ENCODE results near the gene ATXN7. TPM values are rescaled to one million over a fixed set of nuclear protein-coding genes. Genes with fewer than 3 reads are reported as not detected.

ATXN7 gene
- total and polyA plus RNA-seq, 2 experiments from 2014 or later = 3.0 to 14.4 TPM

GRCh38 chr3:64011685-64012084, 148.0 kb downstream of the ATXN7 start:
- H3K79me2 ChIP-seq = peaks cover 28% of the 10 kb centered on the region
- 84% methylated on average over 5 of the region's 5 CpGs for WGBS (ENCODE audit: low lambda C conversion rate, missing lambda C conversion rate)
- TF ChIP-seq EZH2phosphoT487 (IDR thresholded peaks at IDR 0.05; ENCODE audit: low read depth, severe bottlenecking, unreplicated experiment) = no peak
- no peak for TF ChIP-seq EZH2 (IDR thresholded peaks at IDR 0.05; ENCODE audit: borderline replicate concordance)
- TF ChIP-seq CTCF (IDR thresholded peaks at IDR 0.05; ENCODE audit: poor library complexity) = no peak
- H3K9me3 ChIP-seq (ENCODE audit: low read depth) = no peaks in the 10 kb centered on the region
- H3K4me2 ChIP-seq = no peak overlapping the region
- H2AFZ ChIP-seq = no peak overlapping the region
- peak; percentile 29 for DNase-seq (ENCODE audit: low spot score)
- H3K27ac ChIP-seq = no peak overlapping the region
- H3K27me3 ChIP-seq = no peaks in the 10 kb centered on the region
- no peak overlapping the region for H3K4me3 ChIP-seq
- no peaks in the 10 kb centered on the region for H3K4me1 ChIP-seq (ENCODE audit: insufficient read depth)
- no peaks in the 10 kb centered on the region for H4K20me1 ChIP-seq (ENCODE audit: insufficient read depth, poor library complexity, severe bottlenecking)
- no peaks in the 10 kb centered on the region for H3K36me3 ChIP-seq (replicated peaks; ENCODE audit: insufficient read depth, low read depth)
- H3K9me2 ChIP-seq (replicated peaks; ENCODE audit: insufficient read depth) = no peaks in the 10 kb centered on the region

- no peak overlapping the region for H3K4me3 ChIP-seq
- H3K79me2 ChIP-seq = peaks cover 48% of the 10 kb centered on the region
- H3K27me3 ChIP-seq = no peaks in the 10 kb centered on the region
- peaks cover 7% of the 10 kb centered on the region for H3K4me1 ChIP-seq (ENCODE audit: insufficient read depth)
- no peak overlapping the region for H2AFZ ChIP-seq
- no peaks in the 10 kb centered on the region for H3K9me2 ChIP-seq (replicated peaks; ENCODE audit: insufficient read depth)
- WGBS (ENCODE audit: low lambda C conversion rate, missing lambda C conversion rate) = 89% methylated on average over 3 of the region's 3 CpGs
- no peaks in the 10 kb centered on the region for H3K9me3 ChIP-seq (ENCODE audit: low read depth)
- no peak overlapping the region for H3K4me2 ChIP-seq
- TF ChIP-seq EZH2phosphoT487 (IDR thresholded peaks at IDR 0.05; ENCODE audit: low read depth, severe bottlenecking, unreplicated experiment) (no peak), EZH2 (IDR thresholded peaks at IDR 0.05; ENCODE audit: borderline replicate concordance) (no peak), CTCF (IDR thresholded peaks at IDR 0.05; ENCODE audit: poor library complexity) (no peak)
- no peak overlapping the region for H3K27ac ChIP-seq
- H3K36me3 ChIP-seq (replicated peaks; ENCODE audit: insufficient read depth, low read depth) = peaks cover 10% of the 10 kb centered on the region
- H4K20me1 ChIP-seq (ENCODE audit: insufficient read depth, poor library complexity, severe bottlenecking) = no peaks in the 10 kb centered on the region
- no peak for DNase-seq (ENCODE audit: low spot score)
These were observed 153.4 kb downstream of the ATXN7 start for GRCh38 chr3:64016941-64017620.

- H3K4me1 ChIP-seq (ENCODE audit: insufficient read depth) = peaks cover 12% of the 10 kb centered on the region
- H3K4me3 ChIP-seq = no peak overlapping the region
- TF ChIP-seq CTCF (IDR thresholded peaks at IDR 0.05; ENCODE audit: poor library complexity) (no peak), EZH2phosphoT487 (IDR thresholded peaks at IDR 0.05; ENCODE audit: low read depth, severe bottlenecking, unreplicated experiment) (no peak), EZH2 (IDR thresholded peaks at IDR 0.05; ENCODE audit: borderline replicate concordance) (no peak)
- H3K36me3 ChIP-seq (replicated peaks; ENCODE audit: insufficient read depth, low read depth) = peaks cover 10% of the 10 kb centered on the region
- 94% methylated on average over 3 of the region's 3 CpGs for WGBS (ENCODE audit: low lambda C conversion rate, missing lambda C conversion rate)
- H3K79me2 ChIP-seq = peaks cover 43% of the 10 kb centered on the region
- H3K9me3 ChIP-seq (ENCODE audit: low read depth) = no peaks in the 10 kb centered on the region
- no peak overlapping the region for H2AFZ ChIP-seq
- H3K27ac ChIP-seq = no peak overlapping the region
- no peaks in the 10 kb centered on the region for H3K9me2 ChIP-seq (replicated peaks; ENCODE audit: insufficient read depth)
- H4K20me1 ChIP-seq (ENCODE audit: insufficient read depth, poor library complexity, severe bottlenecking) = peaks cover 7% of the 10 kb centered on the region
- no peak overlapping the region for H3K4me2 ChIP-seq
- no peak for DNase-seq (ENCODE audit: low spot score)
- H3K27me3 ChIP-seq = no peaks in the 10 kb centered on the region
These were observed 155.6 kb downstream of the ATXN7 start for GRCh38 chr3:64019271-64019670.

All from hepatocyte (in vitro differentiated cells).